GM18873 (cell line): ENCODE measurements around the gene SFT2D1.
A peak's percentile ranks its signal among the peaks of the same experiment; 100 is the strongest.
"Not testable (repeated sequence)": the region's sequence is repeated elsewhere in the genome, so short reads cannot be mapped to it uniquely, and the experiment has no call there.

ENCODE experiments used
- ATAC-seq: cut with Tn5 transposase; IDR thresholded peaks from one replicate; pipeline ENCODE4 v1.9.1; 2021; ENCODE audit warnings: mild to moderate bottlenecking, moderate library complexity, moderate number of reproducible peaks; ENCODE audit not compliant: unreplicated experiment, low FRiP score

SFT2D1 gene

GRCh38 chr6:166365221-166365620 lies 22.9 kb upstream of the SFT2D1 start:
- ATAC-seq, result no peak

- ATAC-seq, result no peak
Observed at GRCh38 chr6:166364456-166364855, 22.1 kb upstream of the SFT2D1 start.

GRCh38 chr6:166362427-166362826 lies 20.1 kb upstream of the SFT2D1 start:
- not testable (repeated sequence) for ATAC-seq

GRCh38 chr6:166361077-166361429 lies 18.7 kb upstream of the SFT2D1 start:
- ATAC-seq, result no peak

GRCh38 chr6:166360243-166361076 lies 18.1 kb upstream of the SFT2D1 start:
- ATAC-seq, result no peak

GRCh38 chr6:166355552-166355951 lies 13.2 kb upstream of the SFT2D1 start:
- ATAC-seq, result no peak

GRCh38 chr6:166354965-166355364 lies 12.6 kb upstream of the SFT2D1 start:
- no peak for ATAC-seq

GRCh38 chr6:166354143-166354542 lies 11.8 kb upstream of the SFT2D1 start:
- no peak for ATAC-seq

GRCh38 chr6:166353507-166353906 lies 11.2 kb upstream of the SFT2D1 start:
- ATAC-seq, result no peak

GRCh38 chr6:166352923-166353322 lies 10.6 kb upstream of the SFT2D1 start:
- ATAC-seq, result no peak

GRCh38 chr6:166351715-166352285 lies 9.5 kb upstream of the SFT2D1 start:
- peak; percentile 90 for ATAC-seq

GRCh38 chr6:166348305-166348949 lies 6.1 kb upstream of the SFT2D1 start:
- no peak for ATAC-seq

GRCh38 chr6:166346965-166347364 lies 4.6 kb upstream of the SFT2D1 start:
- no peak for ATAC-seq

GRCh38 chr6:166346449-166346848 lies 4.1 kb upstream of the SFT2D1 start:
- no peak for ATAC-seq

GRCh38 chr6:166345672-166346071 lies 3.3 kb upstream of the SFT2D1 start:
- ATAC-seq, result not testable (repeated sequence)

GRCh38 chr6:166344921-166345320 lies 2.6 kb upstream of the SFT2D1 start:
- ATAC-seq, result not testable (repeated sequence)

GRCh38 chr6:166344240-166344639 lies 1.9 kb upstream of the SFT2D1 start:
- no peak for ATAC-seq

- ATAC-seq, result peak; percentile 28
Observed at GRCh38 chr6:166343150-166343487, 774 bp upstream of the SFT2D1 start.

GRCh38 chr6:166341977-166342348 lies 382 bp downstream of the SFT2D1 start:
- no peak for ATAC-seq

- ATAC-seq, result no peak
Observed at GRCh38 chr6:166341464-166341863, 881 bp downstream of the SFT2D1 start.

GRCh38 chr6:166338854-166339253 lies 3.5 kb downstream of the SFT2D1 start:
- no peak for ATAC-seq

- no peak for ATAC-seq
Observed at GRCh38 chr6:166336847-166337246, 5.5 kb downstream of the SFT2D1 start.
